Coronary artery (tissue), 2 donors: ENCODE measurements around the gene CCDC154.
"Not testable (repeated sequence)": the region's sequence is repeated elsewhere in the genome, so short reads cannot be mapped to it uniquely, and the experiment has no call there.

Experiments
- DNase-seq: peaks from one replicate; pipeline ENCODE4 v3.0.0-alpha.2; 2017; ENCODE audit warnings: low spot score
- H3K27ac ChIP-seq, 2 donors: fragments of 200-600 bp; sonication (generic); one replicate each; pipeline ENCODE4 v1.5.1; 2016 to 2019
- H3K4me3 ChIP-seq: fragments of 200-600 bp; sonication (generic); 2 replicates; pipeline ENCODE4 v1.5.1; 2016; ENCODE audit warnings: mild to moderate bottlenecking, moderate library complexity
- CTCF ChIP-seq: fragments of 200-600 bp; sonication (generic); IDR thresholded peaks from one replicate; pipeline ENCODE4 v1.5.1; 2019; ENCODE audit warnings: antibody characterized with exemption

The CCDC154 gene

DNA sequence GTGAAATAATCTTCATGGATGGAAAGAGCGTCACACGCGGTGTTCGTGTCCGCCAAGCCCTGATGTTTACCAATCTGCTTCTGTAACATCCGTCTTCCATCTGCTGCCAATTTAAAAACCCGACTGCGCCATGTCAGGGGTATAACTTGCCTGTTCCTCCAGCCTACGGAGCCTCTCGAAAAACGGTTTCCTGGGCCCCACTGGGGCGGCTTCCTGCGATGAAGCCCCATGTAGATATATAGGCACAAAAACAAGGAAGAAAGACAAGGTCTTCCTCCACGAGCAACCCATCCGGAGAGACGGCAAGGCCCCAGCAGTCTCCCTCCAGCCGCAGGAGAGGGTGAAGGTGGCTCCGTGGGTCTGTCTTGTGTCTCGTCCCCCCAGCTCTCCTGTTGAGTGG, 44.3 kb upstream of the CCDC154 start, which contains the start of gene PTX4:
PTX4 (minus strand) TSS at position 326 of the 400 bp plus-strand sequence; CDS start at position 291, 35 bp downstream.
- no peak for TF ChIP-seq CTCF
- no peak for DNase-seq
- no peak within 1 kb of the TSS for H3K27ac ChIP-seq
- H3K4me3 ChIP-seq: no peak within 1 kb of the TSS

- no peak for DNase-seq
- no peak overlapping the region for H3K27ac ChIP-seq
- TF ChIP-seq CTCF: no peak
- H3K4me3 ChIP-seq: no peak overlapping the region
Observed at GRCh38 chr16:1488054-1488601, 43.8 kb upstream of the CCDC154 start.

- no peak for TF ChIP-seq CTCF
- DNase-seq: no peak
- Histone ChIP-seq H3K27ac (no peak overlapping the region), H3K4me3 (no peak overlapping the region)
Observed at GRCh38 chr16:1487395-1488053, 43.2 kb upstream of the CCDC154 start.

GRCh38 chr16:1486551-1487390, 42.4 kb upstream of the CCDC154 start:
- no peak for DNase-seq
- H3K4me3 ChIP-seq: no peak overlapping the region
- no peak overlapping the region for H3K27ac ChIP-seq
- TF ChIP-seq CTCF: no peak

DNA sequence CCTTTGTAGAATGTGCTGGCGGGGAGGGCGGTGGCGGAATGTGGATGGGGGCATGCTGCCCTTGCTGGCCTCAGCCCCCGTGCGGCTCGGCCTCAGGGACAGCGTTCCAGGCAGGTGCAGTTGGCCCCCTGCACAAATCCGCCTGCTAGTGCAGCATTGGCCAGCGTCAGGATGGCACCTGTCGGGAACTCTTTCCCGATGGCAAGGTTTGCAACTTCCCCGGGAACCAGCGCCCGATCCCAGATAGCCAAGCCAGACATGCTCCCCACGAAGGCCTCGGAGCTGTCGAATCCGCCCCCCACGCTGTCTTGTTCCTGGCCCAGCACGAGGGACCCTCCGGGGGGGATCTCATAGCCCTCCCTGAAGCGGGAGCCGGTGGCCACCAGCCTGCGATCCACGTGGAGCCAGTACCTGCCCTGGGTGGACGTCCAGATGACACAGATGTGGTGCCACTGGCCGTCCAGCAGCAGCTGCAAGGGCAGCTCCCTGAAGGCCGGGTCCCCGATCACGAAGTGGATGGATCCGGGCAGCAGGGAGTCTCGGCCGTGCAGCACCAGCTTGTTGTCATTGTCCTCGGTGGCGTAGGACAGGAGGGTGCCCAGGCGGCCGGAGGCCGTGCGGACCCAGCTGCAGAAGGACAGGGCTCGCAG, 41.6 kb upstream of the CCDC154 start:
- H3K4me3 ChIP-seq: no peak overlapping the region
- no peak overlapping the region for H3K27ac ChIP-seq
- no peak for DNase-seq
- TF ChIP-seq CTCF: no peak

- H3K27ac ChIP-seq: no peak overlapping the region
- no peak for TF ChIP-seq CTCF
- no peak overlapping the region for H3K4me3 ChIP-seq
- no peak for DNase-seq
Observed at GRCh38 chr16:1481906-1482835, 37.8 kb upstream of the CCDC154 start.

DNA sequence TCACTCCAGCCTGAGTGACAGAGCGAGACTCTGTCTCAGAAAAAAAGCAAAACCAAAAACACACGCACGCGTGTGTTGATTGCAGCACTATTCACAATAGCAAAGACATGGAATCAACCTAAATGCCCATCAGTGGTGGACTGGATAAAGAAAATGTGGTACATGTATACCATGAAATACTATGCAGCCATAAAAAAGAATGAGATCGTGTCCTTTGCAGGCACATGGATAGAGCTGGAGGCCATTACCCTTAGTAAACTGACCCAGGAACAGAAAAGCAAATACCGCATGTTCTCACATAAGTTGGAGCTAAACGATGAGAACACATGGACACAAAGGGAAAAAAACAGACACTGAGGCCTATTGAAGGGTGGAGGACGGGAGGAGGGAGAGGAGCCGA, 34.6 kb upstream of the CCDC154 start:
- DNase-seq, H3K4me3 ChIP-seq, H3K27ac ChIP-seq: not testable (repeated sequence)
